HepG2 (cell line): ENCODE results near the gene RABGAP1L. TPM values are rescaled to one million over a fixed set of nuclear protein-coding genes. Genes with fewer than 3 reads are reported as not detected.

Source experiments
- AGO1 ChIP-seq: fragments of 200-400 bp; formaldehyde crosslinking; IDR thresholded peaks from 2 replicates; pipeline ENCODE4 v1.6.1; 2017; ENCODE audit warnings: mild to moderate bottlenecking, low read depth, low read length, moderate library complexity; ENCODE audit not compliant: poor library complexity, severe bottlenecking
- CAMTA2 ChIP-seq: sonication (generic); formaldehyde crosslinking; IDR thresholded peaks from 2 replicates; pipeline ENCODE4 v1.4.0; 2020; ENCODE audit warnings: mild to moderate bottlenecking, missing genetic modification reagents, borderline replicate concordance
- CEBPB ChIP-seq: IDR thresholded peaks from 2 replicates; pipeline ENCODE4 v1.6.1; 2011; ENCODE audit warnings: low read depth, low read length, improper control_type of control experiment, borderline replicate concordance
- GMEB1 ChIP-seq: sonication (generic); formaldehyde crosslinking; IDR thresholded peaks from 2 replicates; pipeline ENCODE4 v1.5.1; 2020; ENCODE audit warnings: missing genetic modification reagents, mild to moderate bottlenecking, borderline replicate concordance
- KAT7 ChIP-seq: IDR thresholded peaks from 2 replicates; pipeline ENCODE4 v1.6.1; 2018; ENCODE audit warnings: borderline replicate concordance, missing compliant biosample characterization
- KDM5A ChIP-seq: fragments of 200-600 bp; sonication (generic); IDR thresholded peaks from 2 replicates; pipeline ENCODE4 v1.7.0; 2018; ENCODE audit warnings: antibody characterized with exemption, mild to moderate bottlenecking, low read length, borderline replicate concordance
- KMT2A ChIP-seq: sonication (generic); formaldehyde crosslinking; IDR thresholded peaks from 2 replicates; pipeline ENCODE4 v1.4.0; 2020; ENCODE audit warnings: missing genetic modification reagents
- NFAT5 ChIP-seq: sonication (generic); formaldehyde crosslinking; IDR thresholded peaks from 2 replicates; pipeline ENCODE4 v1.4.0; 2020; ENCODE audit warnings: missing genetic modification reagents
- SRSF4 ChIP-seq: fragments of 200-400 bp; formaldehyde crosslinking; IDR thresholded peaks from one replicate; pipeline ENCODE4 v1.6.1; 2018; ENCODE audit warnings: mild to moderate bottlenecking, low read depth, low read length, moderate library complexity; ENCODE audit not compliant: poor library complexity, severe bottlenecking
- TBX3 ChIP-seq: fragments of 450-650 bp; IDR thresholded peaks from 2 replicates; pipeline ENCODE4 v1.6.1; 2017; ENCODE audit warnings: antibody characterized with exemption, mild to moderate bottlenecking, inconsistent platforms, borderline replicate concordance
- TMF1 ChIP-seq: sonication (generic); formaldehyde crosslinking; IDR thresholded peaks from 2 replicates; pipeline ENCODE4 v1.8.1; 2022; ENCODE audit warnings: low read depth, missing genetic modification reagents
- ZFP1 ChIP-seq: IDR thresholded peaks from 2 replicates; pipeline ENCODE4 v1.6.1; 2016
- ZNF205 ChIP-seq: IDR thresholded peaks from 2 replicates; pipeline ENCODE4 v1.6.1; 2018; ENCODE audit warnings: missing biosample characterization, missing genetic modification reagents
- ZNF44 ChIP-seq: sonication (generic); formaldehyde crosslinking; IDR thresholded peaks from 2 replicates; pipeline ENCODE4 v1.5.1; 2020; ENCODE audit warnings: mild to moderate bottlenecking, missing genetic modification reagents
- ZNF552 ChIP-seq: sonication (generic); formaldehyde crosslinking; IDR thresholded peaks from 2 replicates; pipeline ENCODE4 v1.9.0; 2022; ENCODE audit warnings: missing genetic modification reagents, mild to moderate bottlenecking, borderline replicate concordance
- ZNF574 ChIP-seq: sonication (generic); formaldehyde crosslinking; IDR thresholded peaks from 2 replicates; pipeline ENCODE4 v1.4.0; 2020; ENCODE audit warnings: missing genetic modification reagents
- ZNF644 ChIP-seq: IDR thresholded peaks from 2 replicates; pipeline ENCODE4 v1.6.1; 2016; ENCODE audit warnings: low read depth
- polyA plus RNA-seq, 8 experiments: library from polyadenylated mRNA; depleted of rRNA in 3 of 8; stranded (reverse) in 7 of 8; unstranded in 1 of 8; fragments of >200 nt; fragmentation: Illumina TruSeq in 4 of 8; extraction: Trizol in 4 of 8; gene quantifications; 2 replicates each; pipeline versions ENCODE4 v1.2.1 to v1.2.3, GENCODE V29; 2011 to 2016; ENCODE audit warnings: low read depth in 4 of 8, missing spikeins in 1 of 8, mixed read lengths in 1 of 8; ENCODE audit not compliant: insufficient read depth in 1 of 8
- total RNA-seq, 5 experiments: library from RNA; depleted of rRNA; stranded (reverse); fragments of >200 nt; fragmentation: Illumina TruSeq; extraction: Trizol; gene quantifications; 2 replicates each; pipeline ENCODE4 v1.2.3, GENCODE V29; 2016; ENCODE audit warnings: low read depth in 1 of 5

The RABGAP1L gene
- total and polyA plus RNA-seq, 2 of the 13 experiments (the other 11 are each of a cell fraction or from before 2014, with no cell fraction given): 7.9 to 22.6 TPM

- TF ChIP-seq ZNF574 (CRISPR knock-in tag) (no peak), KDM5A (no peak), GMEB1 (CRISPR knock-in tag) (no peak), ZNF644 (CRISPR knock-in tag) (no peak), NFAT5 (CRISPR knock-in tag) (peak; percentile 70), AGO1 (peak; percentile 95), KAT7 (CRISPR knock-in tag) (no peak; the same call in 1 of the 2 replicates), CAMTA2 (CRISPR knock-in tag) (no peak), ZNF552 (CRISPR knock-in tag) (0 out of 2 replicates have a peak, but pooled peaks have one; percentile 11), KMT2A (peak; percentile 79), SRSF4 (no peak), TBX3 (no peak), ZNF205 (CRISPR knock-in tag) (peak; percentile 34; the same call in 1 of the 2 replicates), TMF1 (CRISPR knock-in tag) (peak; percentile 98), CEBPB (no peak), ZFP1 (no peak), ZNF44 (CRISPR knock-in tag) (no peak)
These were observed 840.8 kb downstream of the RABGAP1L start, which contains the start of gene CACYBP (continued) for GRCh38 chr1:174999936-175000696.
